ENCODE measurements around the gene MYH16. TPM values are rescaled to one million over a fixed set of nuclear protein-coding genes. Genes with fewer than 3 reads are reported as not detected.

Gene MYH16
- total and polyA plus RNA-seq, 10 of the 15 experiments (the other 5 are each of a cell fraction or from before 2014, with no cell fraction given) = 0.03 to 0.33 (median 0.04) TPM; not detected in 3

DNA sequence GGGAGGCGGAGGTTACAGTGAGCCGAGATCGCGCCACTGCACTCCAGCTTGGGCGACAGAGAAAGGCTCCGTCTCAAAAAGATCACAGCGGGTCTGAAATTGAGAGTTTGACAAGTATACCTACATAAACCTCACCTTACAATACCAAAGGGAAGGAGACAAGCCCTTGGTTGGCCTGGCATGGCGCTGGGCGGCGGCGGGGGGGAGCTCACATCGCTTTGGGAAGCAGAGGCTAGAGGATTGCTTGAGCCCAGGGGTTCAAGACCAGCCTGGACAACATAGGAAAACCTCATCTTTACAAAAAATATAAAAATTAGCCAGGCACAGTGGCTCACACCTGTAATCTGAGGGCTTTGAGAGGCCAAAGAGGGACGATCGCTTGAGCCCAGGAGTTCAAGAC lies 51.9 kb downstream of the MYH16 start:
- DNase-seq (ENCODE audit: low read depth, low spot score) = no peak
- FAIRE-seq = no peak
- no peak overlapping the region for H2AFZ ChIP-seq (ENCODE audit: control insufficient read depth, low read depth, low read length)
- ChIA-PET POLR2A (interaction anchor here (1.2 to 3.3 kb wide), 3 partner anchors 55 to 84 kb away, joined by 4 to 16 read pairs (median 4); partner anchors contain the start of genes BUD31 and PDAP1), CTCF (interaction anchor here (2.3 kb wide), 1 partner anchor 11 kb away, joined by 12 read pairs; no protein-coding TSS in a partner anchor), SMC1A (ENCODE audit: uncharacterized antibody, unreplicated experiment) (no interaction called here), RAD21 (ENCODE audit: unreplicated experiment) (no interaction called here)
- intact Hi-C loops (cut with micrococcal nuclease; ENCODE audit: unreplicated experiment) = no loop called here
- BruUV-seq (replicated peaks) = no TSS peak
- H3K27ac ChIP-seq (ENCODE audit: control insufficient read depth, insufficient read depth) = no peak overlapping the region
- peaks cover 4% of the 10 kb centered on the region; the same call in 1 of the 2 replicates for H3K4me1 ChIP-seq (ENCODE audit: control insufficient read depth, insufficient read depth, low read length)
- TF ChIP-seq ZNF384 (IDR thresholded peaks at IDR 0.05; ENCODE audit: borderline replicate concordance, low read depth, low read length) (no peak), SPI1 (IDR thresholded peaks at IDR 0.05; ENCODE audit: borderline replicate concordance, insufficient read depth, low read depth, low read length) (no peak)
- TF ChIP-seq, protein P1, sequence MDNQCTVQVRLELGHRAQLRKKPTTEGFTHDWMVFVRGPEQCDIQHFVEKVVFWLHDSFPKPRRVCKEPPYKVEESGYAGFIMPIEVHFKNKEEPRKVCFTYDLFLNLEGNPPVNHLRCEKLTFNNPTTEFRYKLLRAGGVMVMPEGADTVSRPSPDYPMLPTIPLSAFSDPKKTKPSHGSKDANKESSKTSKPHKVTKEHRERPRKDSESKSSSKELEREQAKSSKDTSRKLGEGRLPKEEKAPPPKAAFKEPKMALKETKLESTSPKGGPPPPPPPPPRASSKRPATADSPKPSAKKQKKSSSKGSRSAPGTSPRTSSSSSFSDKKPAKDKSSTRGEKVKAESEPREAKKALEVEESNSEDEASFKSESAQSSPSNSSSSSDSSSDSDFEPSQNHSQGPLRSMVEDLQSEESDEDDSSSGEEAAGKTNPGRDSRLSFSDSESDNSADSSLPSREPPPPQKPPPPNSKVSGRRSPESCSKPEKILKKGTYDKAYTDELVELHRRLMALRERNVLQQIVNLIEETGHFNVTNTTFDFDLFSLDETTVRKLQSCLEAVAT (IDR thresholded peaks at IDR 0.05) = 0 out of 2 replicates have a peak, but pooled peaks have one; percentile 38
- no peaks in the 10 kb centered on the region for H3K27me3 ChIP-seq (replicated peaks in 1 of 2; ENCODE audit: control insufficient read depth in 2 of 2, insufficient read depth in 2 of 2, low read length in 1 of 2)
- H3K36me3 ChIP-seq (ENCODE audit: control insufficient read depth in 2 of 2, insufficient read depth in 2 of 2, low read length in 1 of 2) = no peaks in the 10 kb centered on the region; a peak in 1 of 4 replicates
- H3K9me3 ChIP-seq (replicated peaks; ENCODE audit: control insufficient read depth, insufficient read depth, low read length) = no peaks in the 10 kb centered on the region
- in situ Hi-C loops (cut with MboI) = no loop called here
- 100% methylated on average over 14 of the region's 14 CpGs for WGBS (ENCODE audit: insufficient coverage, insufficient replicate concordance, low lambda C conversion rate, missing lambda C conversion rate)
- peaks cover 4% of the 10 kb centered on the region; the same call in 1 of the 2 replicates for H4K20me1 ChIP-seq (ENCODE audit: control insufficient read depth, insufficient read depth)
- ATAC-seq = no peak
- H3K9ac ChIP-seq (ENCODE audit: control insufficient read depth, insufficient read depth, low read length) = peak overlapping the region; percentile 96; the same call in 1 of the 2 replicates
- peaks cover 48% of the 10 kb centered on the region for H3K79me2 ChIP-seq (ENCODE audit: control insufficient read depth, insufficient read depth, low read length)
- H3K4me3 ChIP-seq = peak overlapping the region; percentile 100
- peak overlapping the region; percentile 32; the same call in 1 of the 2 replicates for H3K4me2 ChIP-seq (ENCODE audit: control insufficient read depth, insufficient read depth)

DNA sequence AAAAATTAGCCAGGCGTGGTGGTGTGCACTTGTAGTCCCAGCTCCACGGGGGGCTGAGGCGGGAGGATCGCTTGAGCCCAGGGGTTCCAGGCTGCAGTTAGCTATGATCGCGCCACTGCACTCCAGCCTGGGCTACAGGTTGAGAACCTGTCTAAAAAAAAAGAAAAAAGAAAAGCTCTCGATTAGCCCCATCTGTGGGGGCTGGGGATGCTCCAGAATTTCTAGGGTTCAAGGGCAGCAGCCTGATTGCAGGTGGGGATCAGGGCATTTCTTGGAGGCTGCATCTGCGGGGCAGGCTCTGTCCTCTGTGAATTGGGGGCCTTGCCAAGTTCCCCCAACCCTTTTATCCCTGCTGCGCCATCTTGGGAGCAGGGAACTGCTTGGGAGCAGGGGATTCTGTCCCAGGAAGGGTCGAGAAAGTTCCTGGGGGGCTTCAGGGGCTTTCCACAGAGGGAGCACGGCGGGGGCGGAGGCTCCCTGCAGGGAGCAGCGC lies 52.4 kb downstream of the MYH16 start:
- ATAC-seq = peak; percentile 6
- in situ Hi-C loops (cut with MboI) (no loop called here), intact Hi-C loops (cut with micrococcal nuclease; ENCODE audit: unreplicated experiment) (no loop called here)
- Histone ChIP-seq H3K4me1 (ENCODE audit: control insufficient read depth, insufficient read depth, low read length) (peaks cover 4% of the 10 kb centered on the region; the same call in 1 of the 2 replicates), H3K9ac (ENCODE audit: control insufficient read depth, insufficient read depth, low read length) (peak overlapping the region; percentile 96), H3K9me3 (replicated peaks; ENCODE audit: control insufficient read depth, insufficient read depth, low read length) (no peaks in the 10 kb centered on the region), H3K4me3 (peak overlapping the region; percentile 100), H3K4me2 (ENCODE audit: control insufficient read depth, insufficient read depth) (peak overlapping the region; percentile 32), H3K36me3 (ENCODE audit: control insufficient read depth in 2 of 2, insufficient read depth in 2 of 2, low read length in 1 of 2) (no peaks in the 10 kb centered on the region; a peak in 1 of 4 replicates), H3K27ac (ENCODE audit: control insufficient read depth, insufficient read depth) (peak overlapping the region; percentile 63), H3K79me2 (ENCODE audit: control insufficient read depth, insufficient read depth, low read length) (peaks cover 52% of the 10 kb centered on the region), H2AFZ (ENCODE audit: control insufficient read depth, low read depth, low read length) (peak overlapping the region; percentile 54), H4K20me1 (ENCODE audit: control insufficient read depth, insufficient read depth) (peaks cover 4% of the 10 kb centered on the region; the same call in 1 of the 2 replicates), H3K27me3 (replicated peaks in 1 of 2; ENCODE audit: control insufficient read depth in 2 of 2, insufficient read depth in 2 of 2, low read length in 1 of 2) (no peaks in the 10 kb centered on the region)
- 29% methylated on average over 14 of the region's 14 CpGs for WGBS (ENCODE audit: insufficient coverage, insufficient replicate concordance, low lambda C conversion rate, missing lambda C conversion rate)
- POLR2A ChIA-PET = interaction anchor here (1.0 to 3.3 kb wide), 6 partner anchors 50 to 180 kb away, joined by 3 to 16 read pairs (median 4); partner anchors contain the start of genes BUD31 and PDAP1
- peak in 1 of 2 experiments; percentile 46; a peak in 1 of 3 replicates for TF ChIP-seq EGR1 (IDR thresholded peaks at IDR 0.05; ENCODE audit: borderline replicate concordance in 1 of 2, low read depth in 2 of 2, low read length in 2 of 2)
- no peak for TF ChIP-seq EED (IDR thresholded peaks at IDR 0.05; ENCODE audit: low read depth)
- TF ChIP-seq ZBED1 (IDR thresholded peaks at IDR 0.05; ENCODE audit: borderline replicate concordance) = no peak
- TF ChIP-seq, protein P2, sequence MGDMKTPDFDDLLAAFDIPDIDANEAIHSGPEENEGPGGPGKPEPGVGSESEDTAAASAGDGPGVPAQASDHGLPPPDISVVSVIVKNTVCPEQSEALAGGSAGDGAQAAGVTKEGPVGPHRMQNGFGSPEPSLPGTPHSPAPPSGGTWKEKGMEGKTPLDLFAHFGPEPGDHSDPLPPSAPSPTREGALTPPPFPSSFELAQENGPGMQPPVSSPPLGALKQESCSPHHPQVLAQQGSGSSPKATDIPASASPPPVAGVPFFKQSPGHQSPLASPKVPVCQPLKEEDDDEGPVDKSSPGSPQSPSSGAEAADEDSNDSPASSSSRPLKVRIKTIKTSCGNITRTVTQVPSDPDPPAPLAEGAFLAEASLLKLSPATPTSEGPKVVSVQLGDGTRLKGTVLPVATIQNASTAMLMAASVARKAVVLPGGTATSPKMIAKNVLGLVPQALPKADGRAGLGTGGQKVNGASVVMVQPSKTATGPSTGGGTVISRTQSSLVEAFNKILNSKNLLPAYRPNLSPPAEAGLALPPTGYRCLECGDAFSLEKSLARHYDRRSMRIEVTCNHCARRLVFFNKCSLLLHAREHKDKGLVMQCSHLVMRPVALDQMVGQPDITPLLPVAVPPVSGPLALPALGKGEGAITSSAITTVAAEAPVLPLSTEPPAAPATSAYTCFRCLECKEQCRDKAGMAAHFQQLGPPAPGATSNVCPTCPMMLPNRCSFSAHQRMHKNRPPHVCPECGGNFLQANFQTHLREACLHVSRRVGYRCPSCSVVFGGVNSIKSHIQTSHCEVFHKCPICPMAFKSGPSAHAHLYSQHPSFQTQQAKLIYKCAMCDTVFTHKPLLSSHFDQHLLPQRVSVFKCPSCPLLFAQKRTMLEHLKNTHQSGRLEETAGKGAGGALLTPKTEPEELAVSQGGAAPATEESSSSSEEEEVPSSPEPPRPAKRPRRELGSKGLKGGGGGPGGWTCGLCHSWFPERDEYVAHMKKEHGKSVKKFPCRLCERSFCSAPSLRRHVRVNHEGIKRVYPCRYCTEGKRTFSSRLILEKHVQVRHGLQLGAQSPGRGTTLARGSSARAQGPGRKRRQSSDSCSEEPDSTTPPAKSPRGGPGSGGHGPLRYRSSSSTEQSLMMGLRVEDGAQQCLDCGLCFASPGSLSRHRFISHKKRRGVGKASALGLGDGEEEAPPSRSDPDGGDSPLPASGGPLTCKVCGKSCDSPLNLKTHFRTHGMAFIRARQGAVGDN (IDR thresholded peaks at IDR 0.05) = no peak
- no peak for TF ChIP-seq HDGF (IDR thresholded peaks at IDR 0.05)
- CTCF ChIA-PET = interaction anchor here (0.9 to 2.7 kb wide), 3 partner anchors 9 to 82 kb away, joined by 3 to 10 read pairs (median 3); no protein-coding TSS in a partner anchor
- RAD21 ChIA-PET (ENCODE audit: unreplicated experiment) = interaction anchor here (1.3 kb wide), 1 partner anchor 84 kb away, joined by 5 read pairs; the partner anchor contains the start of genes BUD31 and PDAP1
- BruUV-seq (replicated peaks) = TSS peak; percentile 96
- SMC1A ChIA-PET (ENCODE audit: uncharacterized antibody, unreplicated experiment) = no interaction called here
- no peak for DNase-seq (ENCODE audit: low read depth, low spot score)
- FAIRE-seq = no peak
